Naive thymus-derived CD4-positive, alpha-beta T cell (primary cell): ENCODE results near the gene PTEN. TPM values are rescaled to one million over a fixed set of nuclear protein-coding genes. Genes with fewer than 3 reads are reported as not detected.

ENCODE experiments used
- ATAC-seq: fragments of 150-1000 bp; cut with Tn5 transposase; 2 replicates; pipeline ENCODE4 v1.10.0; 2021; ENCODE audit warnings: mild to moderate bottlenecking, moderate library complexity
- CTCF ChIA-PET: fragments of 350-600 bp; sonication (Branson Sonifier 250); formaldehyde crosslinking; loops from one replicate; lab custom pipeline; 2021; ENCODE audit warnings: antibody characterized with exemption; lab: Charles Lee
- POLR2A ChIA-PET: fragments of 350-600 bp; sonication (Branson Sonifier 250); formaldehyde crosslinking; loops from one replicate; lab custom pipeline; 2021; ENCODE audit warnings: antibody characterized with exemption, inconsistent platforms; lab: Charles Lee
- DNase-seq, 9 donors: peaks; one replicate each; pipeline versions ENCODE4 v3.0.0 to v3.0.0-alpha.2; 2020 to 2022; ENCODE audit warnings: mixed read lengths in 1 of 9
- H3K27ac ChIP-seq: one replicate; pipeline ENCODE4 v1.7.0; 2013; ENCODE audit warnings: mild to moderate bottlenecking, low read depth, low read length, moderate library complexity
- H3K27me3 ChIP-seq, 2 donors: one replicate each; pipeline ENCODE4 v1.7.0; 2013; ENCODE audit warnings: low read length in 2 of 2, mild to moderate bottlenecking in 2 of 2, moderate library complexity in 2 of 2; ENCODE audit not compliant: control insufficient read depth in 2 of 2, insufficient read depth in 2 of 2
- H3K36me3 ChIP-seq, 3 experiments: 1 replicate in 2 of 3; 2 replicates in 1 of 3; pipeline ENCODE4 v1.7.0; 2013; ENCODE audit warnings: low read length in 3 of 3, mild to moderate bottlenecking in 3 of 3, moderate library complexity in 1 of 3; ENCODE audit not compliant: insufficient read depth in 3 of 3, control insufficient read depth in 2 of 3
- H3K4me1 ChIP-seq, 2 donors: one replicate each; pipeline ENCODE4 v1.7.0; 2013; ENCODE audit warnings: low read length in 2 of 2, mild to moderate bottlenecking in 2 of 2, moderate library complexity in 1 of 2; ENCODE audit not compliant: control insufficient read depth in 2 of 2, insufficient read depth in 2 of 2
- H3K4me3 ChIP-seq: 2 replicates; pipeline ENCODE4 v1.7.0; 2013; ENCODE audit warnings: mild to moderate bottlenecking, low read length
- H3K9me3 ChIP-seq, 3 experiments: 1 replicate in 2 of 3; 2 replicates in 1 of 3; pipeline ENCODE4 v1.7.0; 2013; ENCODE audit warnings: low read length in 3 of 3; ENCODE audit not compliant: control insufficient read depth in 2 of 3
- H3K27ac Mint-ChIP-seq, 9 donors: one replicate each; pipeline ENCODE4 v1.8.0; 2020 to 2022; ENCODE audit warnings: mixed read lengths in 9 of 9, mild to moderate bottlenecking in 8 of 9, moderate library complexity in 5 of 9, inconsistent platforms in 2 of 9
- H3K27me3 Mint-ChIP-seq, 5 donors: one replicate each; pipeline ENCODE4 v1.8.0; 2021 to 2022; ENCODE audit warnings: mixed read lengths in 5 of 5, mild to moderate bottlenecking in 1 of 5
- H3K36me3 Mint-ChIP-seq, 5 donors: one replicate each; pipeline ENCODE4 v1.8.0; 2020 to 2022; ENCODE audit warnings: mixed read lengths in 5 of 5, mild to moderate bottlenecking in 3 of 5, inconsistent platforms in 1 of 5
- H3K4me1 Mint-ChIP-seq, 7 donors: one replicate each; pipeline ENCODE4 v1.8.0; 2020 to 2022; ENCODE audit warnings: mixed read lengths in 7 of 7, mild to moderate bottlenecking in 3 of 7, inconsistent platforms in 1 of 7
- H3K4me3 Mint-ChIP-seq, 10 donors: one replicate each; pipeline ENCODE4 v1.8.0; 2020 to 2022; ENCODE audit warnings: mild to moderate bottlenecking in 10 of 10, mixed read lengths in 10 of 10, moderate library complexity in 6 of 10, inconsistent platforms in 2 of 10
- H3K9me3 Mint-ChIP-seq, 11 donors: one replicate each; pipeline ENCODE4 v1.8.0; 2020 to 2022; ENCODE audit warnings: mixed read lengths in 11 of 11, mild to moderate bottlenecking in 4 of 11, inconsistent platforms in 1 of 11, moderate library complexity in 1 of 11
- intact Hi-C, 2 donors: fragments of 100-400 bp; cut with micrococcal nuclease; formaldehyde crosslinking; loops; one replicate each; pipeline ENCODE4 v1.15.1; 2023
- polyA plus RNA-seq, 2 donors: library from polyadenylated mRNA; unstranded; fragments of 300-500 nt; fragmentation: Illumina TruSeq; gene quantifications; one replicate each; pipeline ENCODE4 v1.2.3, GENCODE V29; 2021
- total RNA-seq, 6 experiments: library from RNA in 5 of 6; stranded (reverse) in 5 of 6; gene quantifications; 1 replicate in 5 of 6; 2 replicates in 1 of 6; pipeline ENCODE4 v1.2.3 and lab custom pipeline; 2021 to 2026

The PTEN gene
- total and polyA plus RNA-seq, 7 experiments from 2014 or later: 24.0 to 109 (median 86.2) TPM

- ChIA-PET POLR2A (no interaction called here), CTCF (interaction anchor here (0.6 to 1.2 kb wide), 2 partner anchors 11 to 559 kb away, joined by 3 to 6 read pairs; partner anchors contain the start of gene ATAD1)
- Histone ChIP-seq H3K36me3 (no peaks in the 10 kb centered on the region), H3K4me1 (peaks cover 6 to 21% of the 10 kb centered on the region in 2 donors), H3K4me3 (no peak overlapping the region), H3K9me3 (no peaks in the 10 kb centered on the region), H3K27me3 (no peaks in the 10 kb centered on the region), H3K27ac (no peak overlapping the region)
- H3K27me3 Mint-ChIP-seq: peaks cover 0 to 9% (median 0%) of the 10 kb centered on the region in 5 donors
- no peak overlapping the region for H3K4me3 Mint-ChIP-seq
- peaks cover 0 to 2% (median 0%) of the 10 kb centered on the region in 11 donors for H3K9me3 Mint-ChIP-seq
- H3K4me1 Mint-ChIP-seq: peaks cover 4 to 29% (median 12%) of the 10 kb centered on the region in 7 donors
- ATAC-seq: no peak
- H3K36me3 Mint-ChIP-seq: peaks cover 0 to 11% (median 0%) of the 10 kb centered on the region in 5 donors
- no peak overlapping the region for H3K27ac Mint-ChIP-seq
- intact Hi-C loops: no loop called here
- no peak for DNase-seq
These were observed 33.3 kb upstream of the PTEN start for GRCh38 chr10:87829986-87830729.

DNA sequence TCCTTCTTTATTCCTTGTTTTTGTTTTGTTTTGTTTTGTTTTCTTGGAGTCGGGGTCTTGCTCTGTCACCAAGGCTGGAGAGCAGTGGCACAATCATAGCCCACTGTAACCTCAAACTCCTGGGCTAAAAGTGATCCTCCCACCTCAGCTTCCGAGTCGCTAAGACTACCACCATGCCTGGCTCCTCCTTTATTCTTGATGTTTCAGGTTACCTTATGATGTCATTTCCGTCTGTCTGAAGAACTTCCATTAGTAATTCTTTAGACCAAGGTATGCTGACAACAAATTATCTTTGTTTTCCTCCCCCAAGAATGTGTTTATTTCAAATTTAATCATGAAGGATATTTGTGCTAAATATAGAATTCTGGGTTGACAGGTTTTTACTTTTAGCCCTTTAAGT lies 27.3 kb upstream of the PTEN start:
- no peak overlapping the region for H3K4me3 ChIP-seq
- Mint-ChIP-seq H3K4me3 (no peak overlapping the region), H3K27me3 (peaks cover 0 to 16% (median 0%) of the 10 kb centered on the region in 5 donors), H3K9me3 (peaks cover 0 to 10% (median 2%) of the 10 kb centered on the region in 11 donors), H3K4me1 (peaks cover 0 to 2% (median 0%) of the 10 kb centered on the region in 7 donors), H3K27ac (no peak overlapping the region), H3K36me3 (peaks cover 2 to 18% (median 11%) of the 10 kb centered on the region in 5 donors)
- H3K27ac ChIP-seq: no peak overlapping the region
- ChIA-PET CTCF (no interaction called here), POLR2A (no interaction called here)
- DNase-seq (no peak), ATAC-seq (no peak)
- H3K4me1 ChIP-seq: no peaks in the 10 kb centered on the region
- intact Hi-C loops: no loop called here
- H3K27me3 ChIP-seq: no peaks in the 10 kb centered on the region
- H3K36me3 ChIP-seq: no peaks in the 10 kb centered on the region
- no peaks in the 10 kb centered on the region for H3K9me3 ChIP-seq

DNA sequence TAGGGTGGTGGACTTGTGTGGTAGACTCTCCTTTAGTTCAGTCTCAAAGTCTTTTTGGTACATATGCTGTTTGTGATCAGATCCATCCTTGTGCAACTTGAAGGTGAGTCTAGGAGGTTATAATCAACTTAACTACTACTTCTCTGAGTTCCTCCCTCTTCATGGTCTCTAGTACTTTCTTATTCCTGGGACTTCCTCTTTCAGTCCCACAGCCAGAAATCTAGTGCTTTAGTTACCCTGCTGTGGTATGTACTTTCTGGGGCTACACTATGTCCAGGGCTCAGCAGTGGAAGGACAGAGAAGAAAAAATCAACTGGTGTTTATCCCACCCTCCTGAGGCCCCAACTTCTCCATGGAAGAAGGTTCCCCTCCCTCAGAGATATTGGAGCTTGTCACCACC lies 26.0 kb upstream of the PTEN start:
- intact Hi-C loops: no loop called here
- no peaks in the 10 kb centered on the region for H3K9me3 ChIP-seq
- no peak overlapping the region for H3K27ac ChIP-seq
- CTCF ChIA-PET: no interaction called here
- ATAC-seq (no peak), DNase-seq (no peak)
- no peaks in the 10 kb centered on the region for H3K36me3 ChIP-seq
- Mint-ChIP-seq H3K27ac (no peak overlapping the region), H3K36me3 (peaks cover 5 to 18% (median 11%) of the 10 kb centered on the region in 5 donors), H3K9me3 (peaks cover 0 to 10% (median 2%) of the 10 kb centered on the region in 11 donors), H3K4me3 (no peak overlapping the region), H3K4me1 (peaks cover 0 to 5% (median 0%) of the 10 kb centered on the region in 7 donors), H3K27me3 (peaks cover 0 to 16% (median 0%) of the 10 kb centered on the region in 5 donors)
- H3K27me3 ChIP-seq: no peaks in the 10 kb centered on the region
- H3K4me1 ChIP-seq: no peaks in the 10 kb centered on the region
- POLR2A ChIA-PET: no interaction called here
- H3K4me3 ChIP-seq: no peak overlapping the region

DNA sequence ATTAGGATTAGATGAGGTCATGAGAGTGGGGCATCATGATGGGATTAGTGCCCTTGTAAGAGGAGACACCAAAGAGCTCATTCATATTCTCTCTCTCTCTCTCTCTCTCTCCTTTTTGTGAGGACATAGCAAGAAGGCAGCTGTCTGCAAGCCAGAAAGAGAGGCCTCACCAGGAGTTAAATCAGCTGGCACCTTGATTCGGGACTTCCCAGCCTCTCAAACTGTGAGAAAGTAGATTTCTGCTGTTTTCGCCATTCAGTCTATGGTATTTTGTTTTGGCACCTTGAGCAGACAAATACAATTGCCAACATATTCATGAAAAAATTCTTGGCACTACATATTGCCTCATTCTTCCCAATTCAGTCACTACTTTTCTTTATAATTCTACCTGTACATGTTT lies 24.8 kb upstream of the PTEN start:
- ChIA-PET POLR2A (interaction anchor here (0.9 kb wide), 1 partner anchor 19 kb away, joined by 6 read pairs; no protein-coding TSS in a partner anchor), CTCF (interaction anchor here (0.7 to 1.3 kb wide), 2 partner anchors 13 to 713 kb away, joined by 3 read pairs; no protein-coding TSS in a partner anchor)
- Mint-ChIP-seq H3K27me3 (peaks cover 0 to 13% (median 0%) of the 10 kb centered on the region in 5 donors), H3K36me3 (peaks cover 7 to 15% (median 11%) of the 10 kb centered on the region in 5 donors), H3K9me3 (peaks cover 0 to 10% (median 2%) of the 10 kb centered on the region in 11 donors), H3K27ac (no peak overlapping the region), H3K4me1 (peaks cover 0 to 13% (median 0%) of the 10 kb centered on the region in 7 donors), H3K4me3 (no peak overlapping the region)
- intact Hi-C loops: no loop called here
- DNase-seq (no peak), ATAC-seq (no peak)
- Histone ChIP-seq H3K36me3 (no peaks in the 10 kb centered on the region), H3K27ac (no peak overlapping the region), H3K27me3 (no peaks in the 10 kb centered on the region), H3K4me1 (no peaks in the 10 kb centered on the region), H3K4me3 (no peak overlapping the region), H3K9me3 (no peaks in the 10 kb centered on the region)

DNA sequence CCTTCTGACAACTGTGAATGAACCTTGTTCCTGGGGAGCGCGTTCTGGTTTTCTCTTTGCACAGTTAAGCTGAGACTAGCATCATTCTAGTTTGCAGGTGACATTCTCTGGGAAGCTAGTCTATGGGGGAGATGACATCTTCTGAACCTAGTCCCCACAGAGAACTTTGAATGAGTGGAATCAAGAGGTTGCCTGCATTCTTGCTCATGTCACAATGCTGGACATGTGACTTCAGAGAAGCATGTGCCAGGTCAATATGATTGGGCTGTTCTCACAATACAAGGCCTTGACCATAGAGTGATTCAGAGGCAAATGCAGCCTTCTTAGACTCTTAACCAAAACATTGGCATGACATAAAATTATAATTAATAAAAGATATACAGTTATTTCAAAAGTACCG lies 22.2 kb upstream of the PTEN start:
- no peak for ATAC-seq
- Histone ChIP-seq H3K4me1 (no peaks in the 10 kb centered on the region), H3K27me3 (no peaks in the 10 kb centered on the region), H3K36me3 (no peaks in the 10 kb centered on the region), H3K9me3 (no peaks in the 10 kb centered on the region), H3K27ac (no peak overlapping the region), H3K4me3 (no peak overlapping the region)
- peaks cover 0 to 7% (median 2%) of the 10 kb centered on the region in 11 donors for H3K9me3 Mint-ChIP-seq
- DNase-seq: no peak
- CTCF ChIA-PET: interaction anchor here (0.6 kb wide), 1 partner anchor 748 kb away, joined by 3 read pairs; no protein-coding TSS in a partner anchor
- no peak overlapping the region for H3K27ac Mint-ChIP-seq
- H3K4me3 Mint-ChIP-seq: no peak overlapping the region
- peaks cover 0 to 3% (median 0%) of the 10 kb centered on the region in 5 donors for H3K27me3 Mint-ChIP-seq
- intact Hi-C loops: no loop called here
- POLR2A ChIA-PET: interaction anchor here (0.7 kb wide), 1 partner anchor 18 kb away, joined by 3 read pairs; no protein-coding TSS in a partner anchor
- H3K36me3 Mint-ChIP-seq: peaks cover 7 to 12% (median 10%) of the 10 kb centered on the region in 5 donors
- peaks cover 0 to 17% (median 0%) of the 10 kb centered on the region in 7 donors for H3K4me1 Mint-ChIP-seq

- H3K36me3 Mint-ChIP-seq: peaks cover 0 to 8% (median 4%) of the 10 kb centered on the region in 5 donors
- peak overlapping the region in 1 of 9 donors; percentile 76 for H3K27ac Mint-ChIP-seq
- no peaks in the 10 kb centered on the region for H3K9me3 ChIP-seq
- ChIA-PET CTCF (no interaction called here), POLR2A (no interaction called here)
- H3K27me3 Mint-ChIP-seq: no peaks in the 10 kb centered on the region
- DNase-seq: no peak
- no peak overlapping the region for H3K4me3 Mint-ChIP-seq
- H3K27me3 ChIP-seq: no peaks in the 10 kb centered on the region
- ATAC-seq: no peak
- no peak overlapping the region for H3K27ac ChIP-seq
- H3K4me1 Mint-ChIP-seq: peaks cover 0 to 17% (median 0%) of the 10 kb centered on the region in 7 donors
- no peak overlapping the region for H3K4me3 ChIP-seq
- intact Hi-C loops: loop anchor here in 1 of 2 donors (2.0 kb wide), 1 partner anchor 23 kb away; the partner anchor contains the start of gene ATAD1
- H3K9me3 Mint-ChIP-seq: peaks cover 0 to 2% (median 0%) of the 10 kb centered on the region in 11 donors
- H3K4me1 ChIP-seq: no peaks in the 10 kb centered on the region
- H3K36me3 ChIP-seq: no peaks in the 10 kb centered on the region
These were observed 21.2 kb upstream of the PTEN start for GRCh38 chr10:87842220-87842641.
